Thyroid gland (tissue), 4 donors: ENCODE data around the gene PLGRKT. TPM values are rescaled to one million over a fixed set of nuclear protein-coding genes. Genes with fewer than 3 reads are reported as not detected.

Source experiments
- DNase-seq, 2 donors: peaks; one replicate each; pipeline ENCODE4 v3.0.0-alpha.2; 2019
- H3K27ac ChIP-seq, 3 donors: fragments of 200-600 bp; sonication (generic); 1 replicate in 2 of 3; 2 replicates in 1 of 3; pipeline ENCODE4 v1.5.1; 2016 to 2019; ENCODE audit warnings: mild to moderate bottlenecking in 1 of 3, moderate library complexity in 1 of 3
- H3K27me3 ChIP-seq: fragments of 200-600 bp; sonication (generic); one replicate; pipeline ENCODE4 v1.5.1; 2019
- H3K36me3 ChIP-seq, 2 donors: fragments of 200-600 bp; sonication (generic); one replicate each; pipeline ENCODE4 v1.5.1; 2016 to 2019
- H3K4me1 ChIP-seq, 2 donors: fragments of 200-600 bp; sonication (generic); one replicate each; pipeline ENCODE4 v1.5.1; 2017 to 2019
- H3K4me3 ChIP-seq, 3 donors: fragments of 200-600 bp; sonication (generic); replicated peaks in 1 of 3; 1 replicate in 2 of 3; 2 replicates in 1 of 3; pipeline ENCODE4 v1.5.1; 2016; ENCODE audit warnings: mild to moderate bottlenecking in 1 of 3
- H3K9me3 ChIP-seq: fragments of 200-600 bp; sonication (generic); one replicate; pipeline ENCODE4 v1.5.1; 2017
- POLR2A ChIP-seq, 2 donors: fragments of 450-650 bp; IDR thresholded peaks; one replicate each; pipeline ENCODE4 v1.6.1; 2017; ENCODE audit warnings: antibody characterized with exemption in 2 of 2, mild to moderate bottlenecking in 2 of 2, moderate library complexity in 1 of 2
- WGBS, 2 donors: methylation state at CpG; one replicate each; pipeline ENCODE4 v1.1.5; 2017; 5-methylcytosine and 5-hydroxymethylcytosine counted together
- intact Hi-C: fragments of 100-400 bp; cut with DNase I; formaldehyde crosslinking; loops from one replicate; pipeline ENCODE4 v1.15.1; 2023
- total RNA-seq, 4 donors: library from RNA; depleted of rRNA; stranded (reverse); fragments of >200 nt; gene quantifications; one replicate each; pipeline ENCODE4 v1.2.3, GENCODE V29; 2016
- TF ChIP-seq, protein P1 (sequence below), 6 experiments: fragments of 200-600 bp in 3 of 6; fragments of 450-650 bp in 3 of 6; sonication (generic) in 3 of 6; IDR thresholded peaks; one replicate each; pipeline ENCODE4 v1.5.1; 2016 to 2019; ENCODE audit warnings: antibody characterized with exemption in 6 of 6, mild to moderate bottlenecking in 2 of 6, inconsistent platforms in 1 of 6, moderate library complexity in 1 of 6

PLGRKT gene
- total RNA-seq, 4 donors from 2014 or later: 16.2 to 32.7 (median 27.7) TPM

DNA sequence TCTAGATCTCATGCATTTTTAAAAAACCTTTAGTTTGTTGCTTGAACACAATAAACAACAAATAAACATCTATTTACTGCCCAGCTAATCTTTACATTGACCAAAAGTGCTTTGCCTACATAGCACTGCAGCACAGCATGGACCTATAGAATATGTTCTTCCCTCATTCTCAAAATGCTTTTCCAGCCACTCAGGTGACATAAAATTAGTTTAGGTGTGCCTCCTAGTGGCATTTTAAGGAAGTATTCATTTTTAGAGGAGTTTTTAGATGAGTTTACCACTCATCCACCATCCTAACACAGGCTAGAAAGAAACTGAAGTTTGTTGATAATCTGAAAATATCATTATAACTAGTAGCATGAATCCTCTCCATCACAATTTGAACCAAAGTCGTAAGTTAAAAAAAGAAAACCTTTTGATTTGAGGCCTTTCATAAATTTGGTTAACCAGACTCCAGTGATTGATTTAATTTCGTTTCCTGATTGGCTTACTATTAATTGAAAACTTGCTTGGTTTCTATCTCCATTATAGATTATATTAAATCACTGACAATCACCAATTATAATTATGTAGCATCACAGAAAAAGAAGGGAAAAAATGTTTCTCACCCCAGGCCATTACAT lies 12.6 kb downstream of the PLGRKT start:
- DNase-seq: no peak
- Histone ChIP-seq H3K27me3 (no peaks in the 10 kb centered on the region), H3K9me3 (no peaks in the 10 kb centered on the region), H3K4me3 (no peak overlapping the region), H3K27ac (no peak overlapping the region), H3K36me3 (no peaks in the 10 kb centered on the region), H3K4me1 (no peaks in the 10 kb centered on the region)
- intact Hi-C loops: loop anchor here (10.0 kb wide), 1 partner anchor 660 kb away; no protein-coding TSS in a partner anchor
- WGBS, 2 donors: 94% methylated on average over 2 of the region's 2 CpGs
- TF ChIP-seq, protein P1, sequence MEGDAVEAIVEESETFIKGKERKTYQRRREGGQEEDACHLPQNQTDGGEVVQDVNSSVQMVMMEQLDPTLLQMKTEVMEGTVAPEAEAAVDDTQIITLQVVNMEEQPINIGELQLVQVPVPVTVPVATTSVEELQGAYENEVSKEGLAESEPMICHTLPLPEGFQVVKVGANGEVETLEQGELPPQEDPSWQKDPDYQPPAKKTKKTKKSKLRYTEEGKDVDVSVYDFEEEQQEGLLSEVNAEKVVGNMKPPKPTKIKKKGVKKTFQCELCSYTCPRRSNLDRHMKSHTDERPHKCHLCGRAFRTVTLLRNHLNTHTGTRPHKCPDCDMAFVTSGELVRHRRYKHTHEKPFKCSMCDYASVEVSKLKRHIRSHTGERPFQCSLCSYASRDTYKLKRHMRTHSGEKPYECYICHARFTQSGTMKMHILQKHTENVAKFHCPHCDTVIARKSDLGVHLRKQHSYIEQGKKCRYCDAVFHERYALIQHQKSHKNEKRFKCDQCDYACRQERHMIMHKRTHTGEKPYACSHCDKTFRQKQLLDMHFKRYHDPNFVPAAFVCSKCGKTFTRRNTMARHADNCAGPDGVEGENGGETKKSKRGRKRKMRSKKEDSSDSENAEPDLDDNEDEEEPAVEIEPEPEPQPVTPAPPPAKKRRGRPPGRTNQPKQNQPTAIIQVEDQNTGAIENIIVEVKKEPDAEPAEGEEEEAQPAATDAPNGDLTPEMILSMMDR (IDR thresholded peaks at IDR 0.05): peak in 4 of 6 experiments; percentile 10 to 36 (median 24)
- TF ChIP-seq POLR2A (IDR thresholded peaks at IDR 0.05): no peak

DNA sequence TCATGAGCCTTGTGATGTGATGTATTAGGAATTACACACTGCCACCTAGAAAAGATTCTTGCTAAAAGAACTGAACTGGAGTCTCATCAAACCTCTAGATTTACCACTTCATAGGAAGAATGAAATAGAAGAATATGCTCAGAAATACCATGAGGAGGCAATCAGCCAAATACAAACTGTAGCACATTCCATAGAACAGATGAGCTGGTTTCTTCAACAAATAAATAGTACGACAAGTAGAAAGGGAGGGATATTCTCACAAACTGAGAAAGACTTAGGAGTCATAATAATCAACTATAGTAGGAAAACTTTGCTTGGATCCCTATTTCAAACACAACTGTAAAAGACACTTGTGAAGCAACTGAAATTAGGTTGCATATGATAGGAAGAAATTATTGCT lies 15.4 kb downstream of the PLGRKT start:
- Histone ChIP-seq H3K36me3 (no peaks in the 10 kb centered on the region), H3K27me3 (no peaks in the 10 kb centered on the region), H3K9me3 (no peaks in the 10 kb centered on the region), H3K4me3 (no peak overlapping the region), H3K27ac (no peak overlapping the region), H3K4me1 (no peaks in the 10 kb centered on the region)
- WGBS, 2 donors: 88 to 94% methylated on average over 1 of the region's 1 CpG
- DNase-seq: no peak
- no peak for TF ChIP-seq POLR2A (IDR thresholded peaks at IDR 0.05)
- TF ChIP-seq, protein P1 (IDR thresholded peaks at IDR 0.05): no peak
- intact Hi-C loops: loop anchor here (10.0 kb wide), 1 partner anchor 657 kb away; no protein-coding TSS in a partner anchor

DNA sequence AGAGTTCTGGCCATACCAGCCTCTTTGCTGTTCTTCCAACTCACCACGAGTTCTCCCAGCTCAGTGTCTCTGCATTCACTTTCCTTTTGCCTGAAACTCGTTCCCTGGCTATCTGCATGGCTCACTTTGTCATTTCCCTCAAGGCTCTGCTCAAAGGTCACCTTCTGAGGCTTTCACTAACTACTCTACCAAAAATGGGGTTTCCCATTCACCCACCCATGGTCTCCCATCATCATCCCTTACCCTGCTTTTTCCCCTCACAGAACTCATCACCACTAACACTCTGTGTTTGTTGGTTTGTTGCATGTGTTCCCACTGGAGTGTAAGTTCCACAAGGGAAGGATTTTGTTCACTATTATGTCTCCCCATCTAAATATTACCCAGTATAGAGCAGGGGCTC lies 16.6 kb downstream of the PLGRKT start:
- no peaks in the 10 kb centered on the region for H3K36me3 ChIP-seq
- 88 to 89% methylated on average over 2 of the region's 2 CpGs for WGBS, 2 donors
- intact Hi-C loops: loop anchor here (10.0 kb wide), 1 partner anchor 656 kb away; no protein-coding TSS in a partner anchor

DNA sequence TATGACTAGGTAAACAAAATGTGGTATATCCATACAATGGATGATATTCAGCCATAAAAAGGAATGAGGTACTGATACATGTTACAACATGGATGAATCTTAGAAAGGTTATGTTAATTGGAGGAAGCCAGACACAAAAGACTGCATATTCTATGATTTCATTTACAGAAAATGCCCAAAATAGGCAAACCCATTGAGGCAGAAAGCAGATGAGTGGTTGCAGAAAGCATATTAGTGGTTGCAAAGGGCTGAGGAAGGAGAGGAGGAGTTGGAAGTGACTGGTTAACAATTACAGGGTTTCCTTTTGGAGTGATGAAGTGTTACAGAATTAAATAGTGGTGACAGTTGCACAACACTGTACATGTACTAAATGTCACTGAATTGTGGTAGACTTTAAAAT lies 17.7 kb downstream of the PLGRKT start:
- intact Hi-C loops: loop anchor here (10.0 kb wide), 1 partner anchor 655 kb away; no protein-coding TSS in a partner anchor
- Histone ChIP-seq H3K4me1 (no peaks in the 10 kb centered on the region), H3K36me3 (no peaks in the 10 kb centered on the region), H3K9me3 (no peaks in the 10 kb centered on the region), H3K27me3 (no peaks in the 10 kb centered on the region), H3K27ac (no peak overlapping the region), H3K4me3 (no peak overlapping the region)
- TF ChIP-seq, protein P1 (IDR thresholded peaks at IDR 0.05): no peak
- no peak for TF ChIP-seq POLR2A (IDR thresholded peaks at IDR 0.05)
- DNase-seq: no peak

More for the DNA sequence above, 16.6 kb downstream of the PLGRKT start:
- no peak for DNase-seq
- no peak overlapping the region for H3K27ac ChIP-seq
- no peak overlapping the region for H3K4me3 ChIP-seq
- H3K9me3 ChIP-seq: no peaks in the 10 kb centered on the region
- no peaks in the 10 kb centered on the region for H3K27me3 ChIP-seq
- H3K4me1 ChIP-seq: no peaks in the 10 kb centered on the region
- TF ChIP-seq, protein P1 (IDR thresholded peaks at IDR 0.05): no peak
- no peak for TF ChIP-seq POLR2A (IDR thresholded peaks at IDR 0.05)

DNA sequence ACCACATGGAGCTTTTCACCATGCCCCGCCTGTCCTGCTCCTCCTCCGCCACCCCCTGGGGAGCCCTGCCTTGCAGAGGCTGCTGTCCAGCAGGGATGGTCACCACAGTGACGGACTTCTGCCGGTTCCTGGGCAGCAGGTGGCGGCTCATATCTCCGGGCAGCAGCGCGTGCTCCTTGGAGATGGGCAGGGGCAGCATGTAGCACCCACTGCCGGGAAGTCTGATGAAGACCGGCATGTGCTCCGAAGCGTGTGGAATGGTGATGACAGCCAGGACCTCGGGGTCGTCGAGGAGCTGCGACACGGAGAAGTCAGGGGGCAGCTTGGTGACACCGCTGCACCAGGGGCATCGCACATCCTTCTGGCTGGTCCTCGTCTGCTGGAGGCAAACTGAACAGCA lies 19.2 kb downstream of the PLGRKT start:
- intact Hi-C loops: no loop called here
- 94 to 98% methylated on average over 13 to 20 of the region's 20 CpGs for WGBS, 2 donors

More for the DNA sequence above, 19.2 kb downstream of the PLGRKT start:
- H3K4me1 ChIP-seq: no peaks in the 10 kb centered on the region
- no peaks in the 10 kb centered on the region for H3K27me3 ChIP-seq
- H3K9me3 ChIP-seq: no peaks in the 10 kb centered on the region
- TF ChIP-seq, protein P1 (IDR thresholded peaks at IDR 0.05): no peak
- no peak for TF ChIP-seq POLR2A (IDR thresholded peaks at IDR 0.05)
- no peak overlapping the region for H3K4me3 ChIP-seq
- no peaks in the 10 kb centered on the region for H3K36me3 ChIP-seq
- H3K27ac ChIP-seq: no peak overlapping the region
- DNase-seq: no peak
